ENCODE measurements around the gene LILRA6.

Gene LILRA6

GRCh38 chr19:54188215-54188871 is 54.2 kb downstream of the LILRA6 start:
- DNase-seq (ENCODE audit: low read depth in 1 of 2, low spot score in 1 of 2) = peak in 1 of 2 donors; percentile 43

GRCh38 chr19:54186934-54187381 is 55.6 kb downstream of the LILRA6 start:
- no peak for DNase-seq (ENCODE audit: low read depth in 1 of 2, low spot score in 1 of 2)

Measured in stimulated activated CD4-positive, alpha-beta T cell treated with anti-CD3 and anti-CD28 coated beads, Interleukin-15, amount 100 ng/mL, for 1 hour (primary cell).